ENCODE results near the gene PALLD. TPM values are rescaled to one million over a fixed set of nuclear protein-coding genes. Genes with fewer than 3 reads are reported as not detected.

PALLD gene
- total RNA-seq, 5 donors from 2014 or later (not counting 1 experiment from before 2014, with no cell fraction given): 0.56 to 1.9 (median 0.93) TPM

- no peak overlapping the region for H3K4me3 ChIP-seq (ENCODE audit: control insufficient read depth in 1 of 2, extremely low read depth in 1 of 2, low read length in 1 of 2)
- Mint-ChIP-seq H3K4me3 (no peak overlapping the region), H3K27ac (no peak overlapping the region), H3K36me3 (no peaks in the 10 kb centered on the region), H3K27me3 (peaks cover 39 to 45% of the 10 kb centered on the region in 2 donors), H3K4me1 (peaks cover 6 to 8% (median 7%) of the 10 kb centered on the region in 3 donors), H3K9me3 (no peaks in the 10 kb centered on the region)
- POLR2A ChIA-PET: no interaction called here
- H3K36me3 ChIP-seq (ENCODE audit: control insufficient read depth in 2 of 2, extremely low read depth in 1 of 2, insufficient read depth in 1 of 2, low read length in 1 of 2): no peaks in the 10 kb centered on the region
- DNase-seq (no peak), ATAC-seq (replicated peaks in 1 of 4) (no peak)
- CTCF ChIA-PET: interaction anchor here in 1 of 2 donors (0.6 kb wide), 1 partner anchor 52 kb away, joined by 3 read pairs; no protein-coding TSS in a partner anchor
- 45% methylated on average over 1 of the region's 3 CpGs for WGBS (ENCODE audit: insufficient coverage)
- H3K27ac ChIP-seq (ENCODE audit: low read length): no peak overlapping the region
- H3K9me3 ChIP-seq: no peaks in the 10 kb centered on the region
- H3K27me3 ChIP-seq (replicated peaks in 1 of 2; ENCODE audit: control insufficient read depth in 2 of 2, extremely low read depth in 1 of 2, insufficient read depth in 2 of 2, low read length in 1 of 2): peaks cover 15 to 16% of the 10 kb centered on the region in 2 experiments
- H3K4me1 ChIP-seq (ENCODE audit: control insufficient read depth in 1 of 2, extremely low read depth in 1 of 2, insufficient read depth in 2 of 2, low read length in 2 of 2): peaks cover 3 to 6% of the 10 kb centered on the region in 2 experiments
Observed at GRCh38 chr4:168636506-168637196, 139.8 kb downstream of the PALLD start.

DNA sequence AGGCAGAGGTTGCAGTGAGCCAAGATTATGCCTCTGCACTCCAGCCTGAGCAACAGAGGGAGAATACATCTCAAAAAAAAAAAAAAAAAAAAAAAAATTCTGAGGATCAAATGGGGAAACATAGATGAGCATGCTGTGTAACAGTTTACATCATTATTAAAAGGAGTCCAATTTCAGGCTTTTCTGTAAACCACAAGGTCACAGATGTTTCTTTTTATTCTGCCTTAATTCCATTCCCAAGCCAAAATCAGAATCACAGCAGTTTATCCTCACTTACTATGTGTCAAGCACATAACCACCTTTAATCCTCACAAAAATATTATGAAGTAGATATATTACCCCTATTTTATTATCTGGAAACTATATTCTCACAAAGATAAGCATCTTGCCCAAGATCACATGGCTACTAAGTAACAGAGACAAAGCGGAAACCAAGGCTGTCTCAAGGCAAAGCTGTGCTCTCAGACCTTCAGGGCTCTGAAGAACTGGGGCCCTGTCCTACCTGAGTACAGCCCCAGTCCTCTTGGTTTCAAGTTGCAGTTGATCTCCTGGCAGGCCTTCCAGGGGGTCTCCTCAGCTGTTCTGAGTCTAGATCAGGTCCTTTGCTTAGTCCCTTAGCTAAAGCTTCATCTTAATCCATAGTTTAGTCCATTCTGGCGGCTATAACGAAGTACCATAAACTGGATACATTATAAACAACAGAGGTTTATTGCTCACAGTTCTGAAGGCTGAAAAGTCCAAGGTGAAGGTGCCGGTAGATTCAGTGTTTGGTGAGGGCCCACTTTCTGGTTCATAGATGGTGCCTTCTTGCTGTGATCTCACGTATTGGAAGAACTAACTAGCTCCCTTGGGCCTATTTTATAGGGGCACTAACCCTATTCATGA lies 141.3 kb downstream of the PALLD start:
- no peak overlapping the region for H3K27ac Mint-ChIP-seq
- no peak for ATAC-seq (replicated peaks in 1 of 4)
- WGBS (ENCODE audit: insufficient coverage): 92% methylated on average over 1 of the region's 5 CpGs
- H3K9me3 Mint-ChIP-seq: no peaks in the 10 kb centered on the region
- DNase-seq: no peak
- peaks cover 31 to 39% of the 10 kb centered on the region in 2 donors for H3K27me3 Mint-ChIP-seq
- no peaks in the 10 kb centered on the region for H3K9me3 ChIP-seq
- no peak overlapping the region for H3K4me3 Mint-ChIP-seq
- peaks cover 9 to 11% of the 10 kb centered on the region in 2 experiments for H3K27me3 ChIP-seq (replicated peaks in 1 of 2; ENCODE audit: control insufficient read depth in 2 of 2, extremely low read depth in 1 of 2, insufficient read depth in 2 of 2, low read length in 1 of 2)
- ChIA-PET POLR2A (no interaction called here), CTCF (interaction anchor here in 1 of 2 donors (0.6 kb wide), 1 partner anchor 45 kb away, joined by 4 read pairs; no protein-coding TSS in a partner anchor)
- no peak overlapping the region for H3K4me3 ChIP-seq (ENCODE audit: control insufficient read depth in 1 of 2, extremely low read depth in 1 of 2, low read length in 1 of 2)
- no peaks in the 10 kb centered on the region for H3K4me1 Mint-ChIP-seq
- no peaks in the 10 kb centered on the region for H3K36me3 ChIP-seq (ENCODE audit: control insufficient read depth in 2 of 2, extremely low read depth in 1 of 2, insufficient read depth in 1 of 2, low read length in 1 of 2)
- H3K36me3 Mint-ChIP-seq: no peaks in the 10 kb centered on the region
- no peak overlapping the region for H3K27ac ChIP-seq (ENCODE audit: low read length)
- H3K4me1 ChIP-seq (ENCODE audit: control insufficient read depth in 1 of 2, extremely low read depth in 1 of 2, insufficient read depth in 2 of 2, low read length in 2 of 2): peaks cover 0 to 6% of the 10 kb centered on the region in 2 experiments

- H3K4me1 Mint-ChIP-seq: no peaks in the 10 kb centered on the region
- no peaks in the 10 kb centered on the region for H3K4me1 ChIP-seq (ENCODE audit: control insufficient read depth in 1 of 2, extremely low read depth in 1 of 2, insufficient read depth in 2 of 2, low read length in 2 of 2)
- DNase-seq (no peak), ATAC-seq (replicated peaks in 1 of 4) (no peak)
- no peak overlapping the region for H3K4me3 ChIP-seq (ENCODE audit: control insufficient read depth in 1 of 2, extremely low read depth in 1 of 2, low read length in 1 of 2)
- no peaks in the 10 kb centered on the region for H3K36me3 ChIP-seq (ENCODE audit: control insufficient read depth in 2 of 2, extremely low read depth in 1 of 2, insufficient read depth in 1 of 2, low read length in 1 of 2)
- no peak overlapping the region for H3K27ac Mint-ChIP-seq
- ChIA-PET POLR2A (no interaction called here), CTCF (no interaction called here)
- H3K36me3 Mint-ChIP-seq: no peaks in the 10 kb centered on the region
- no peak overlapping the region for H3K27ac ChIP-seq (ENCODE audit: low read length)
- no peaks in the 10 kb centered on the region for H3K9me3 ChIP-seq
- H3K9me3 Mint-ChIP-seq: no peaks in the 10 kb centered on the region
- H3K27me3 Mint-ChIP-seq: peaks cover 25 to 31% of the 10 kb centered on the region in 2 donors
- peaks cover 3 to 12% of the 10 kb centered on the region in 2 experiments for H3K27me3 ChIP-seq (replicated peaks in 1 of 2; ENCODE audit: control insufficient read depth in 2 of 2, extremely low read depth in 1 of 2, insufficient read depth in 2 of 2, low read length in 1 of 2)
- 92% methylated on average over 7 of the region's 8 CpGs for WGBS (ENCODE audit: insufficient coverage)
- no peak overlapping the region for H3K4me3 Mint-ChIP-seq
Observed at GRCh38 chr4:168639914-168640313, 143.1 kb downstream of the PALLD start.

DNA sequence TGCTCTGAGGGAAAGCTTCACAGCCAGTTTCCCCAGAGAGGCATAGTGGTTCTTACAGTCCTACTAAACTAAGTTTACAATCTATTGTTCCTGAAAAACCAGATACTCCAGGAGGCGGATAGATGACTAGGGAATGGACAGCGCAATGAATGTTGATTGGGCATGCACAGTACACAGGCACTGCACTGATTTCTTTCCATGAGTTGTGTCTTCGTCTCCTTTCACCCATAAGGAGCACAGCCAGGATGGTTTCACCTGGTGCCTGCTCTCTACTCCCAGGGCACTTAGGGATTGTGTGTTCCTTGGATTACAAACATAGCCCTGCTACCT lies 144.9 kb downstream of the PALLD start:
- no peak overlapping the region for H3K4me3 ChIP-seq (ENCODE audit: control insufficient read depth in 1 of 2, extremely low read depth in 1 of 2, low read length in 1 of 2)
- 92% methylated on average over 2 of the region's 3 CpGs for WGBS (ENCODE audit: insufficient coverage)
- H3K9me3 Mint-ChIP-seq: no peaks in the 10 kb centered on the region
- DNase-seq: no peak
- H3K9me3 ChIP-seq: no peaks in the 10 kb centered on the region
- peaks cover 16 to 24% of the 10 kb centered on the region in 2 donors for H3K27me3 Mint-ChIP-seq
- no peaks in the 10 kb centered on the region for H3K36me3 ChIP-seq (ENCODE audit: control insufficient read depth in 2 of 2, extremely low read depth in 1 of 2, insufficient read depth in 1 of 2, low read length in 1 of 2)
- ChIA-PET CTCF (no interaction called here), POLR2A (no interaction called here)
- no peak overlapping the region for H3K27ac ChIP-seq (ENCODE audit: low read length)
- H3K27ac Mint-ChIP-seq: no peak overlapping the region
- H3K36me3 Mint-ChIP-seq: no peaks in the 10 kb centered on the region
- H3K4me1 ChIP-seq (ENCODE audit: control insufficient read depth in 1 of 2, extremely low read depth in 1 of 2, insufficient read depth in 2 of 2, low read length in 2 of 2): no peaks in the 10 kb centered on the region
- no peak for ATAC-seq (replicated peaks in 1 of 4)
- H3K4me1 Mint-ChIP-seq: no peaks in the 10 kb centered on the region
- H3K4me3 Mint-ChIP-seq: no peak overlapping the region
- peaks cover 0 to 19% of the 10 kb centered on the region in 2 experiments for H3K27me3 ChIP-seq (replicated peaks in 1 of 2; ENCODE audit: control insufficient read depth in 2 of 2, extremely low read depth in 1 of 2, insufficient read depth in 2 of 2, low read length in 1 of 2)

GRCh38 chr4:168642591-168642990 lies 145.7 kb downstream of the PALLD start:
- DNase-seq: no peak
- H3K4me1 ChIP-seq (ENCODE audit: control insufficient read depth in 1 of 2, extremely low read depth in 1 of 2, insufficient read depth in 2 of 2, low read length in 2 of 2): no peaks in the 10 kb centered on the region
- H3K4me3 ChIP-seq (ENCODE audit: control insufficient read depth in 1 of 2, extremely low read depth in 1 of 2, low read length in 1 of 2): no peak overlapping the region
- no peak overlapping the region for H3K27ac Mint-ChIP-seq
- no peak for ATAC-seq (replicated peaks in 1 of 4)
- ChIA-PET CTCF (no interaction called here), POLR2A (no interaction called here)
- peaks cover 0 to 19% of the 10 kb centered on the region in 2 experiments for H3K27me3 ChIP-seq (replicated peaks in 1 of 2; ENCODE audit: control insufficient read depth in 2 of 2, extremely low read depth in 1 of 2, insufficient read depth in 2 of 2, low read length in 1 of 2)
- WGBS (ENCODE audit: insufficient coverage): 75% methylated on average over 4 of the region's 5 CpGs
- H3K27ac ChIP-seq (ENCODE audit: low read length): no peak overlapping the region
- H3K36me3 ChIP-seq (ENCODE audit: control insufficient read depth in 2 of 2, extremely low read depth in 1 of 2, insufficient read depth in 1 of 2, low read length in 1 of 2): no peaks in the 10 kb centered on the region
- no peak overlapping the region for H3K4me3 Mint-ChIP-seq
- no peaks in the 10 kb centered on the region for H3K36me3 Mint-ChIP-seq
- H3K4me1 Mint-ChIP-seq: no peaks in the 10 kb centered on the region
- peaks cover 14 to 24% of the 10 kb centered on the region in 2 donors for H3K27me3 Mint-ChIP-seq
- H3K9me3 Mint-ChIP-seq: no peaks in the 10 kb centered on the region
- no peaks in the 10 kb centered on the region for H3K9me3 ChIP-seq

DNA sequence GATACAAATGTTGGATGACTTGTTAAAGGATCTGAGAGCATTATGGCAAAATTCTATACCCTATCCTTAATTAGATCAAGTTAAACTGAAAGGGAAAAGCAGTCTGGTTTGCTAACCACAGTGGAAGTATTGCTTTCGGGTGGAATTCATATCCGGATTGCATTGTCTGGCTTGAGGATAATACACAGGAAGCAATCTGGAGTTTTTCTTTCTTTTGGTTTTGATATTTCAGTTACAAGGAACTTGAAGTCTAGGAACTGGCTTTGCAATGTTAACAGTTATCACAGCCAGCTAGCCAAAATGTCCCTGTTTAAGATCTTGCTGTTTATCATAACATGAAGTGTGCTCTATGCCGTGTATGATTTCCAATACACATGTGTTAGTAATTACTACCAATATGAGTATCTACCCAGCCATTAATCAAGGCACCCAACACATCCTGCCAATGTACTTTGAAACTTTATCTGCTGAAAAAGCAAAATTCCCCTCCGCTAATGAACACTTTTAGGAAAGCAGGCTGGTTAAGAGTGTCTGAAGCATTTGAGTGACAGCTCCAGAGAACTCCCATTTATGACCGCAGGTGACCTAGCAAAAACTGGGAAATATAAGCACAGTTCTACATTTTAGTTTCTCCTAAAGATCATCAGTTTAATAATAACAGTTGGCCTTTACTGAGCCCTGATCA lies 146.4 kb downstream of the PALLD start:
- no peaks in the 10 kb centered on the region for H3K9me3 Mint-ChIP-seq
- no peaks in the 10 kb centered on the region for H3K4me1 Mint-ChIP-seq
- 63% methylated on average over 3 of the region's 5 CpGs for WGBS (ENCODE audit: insufficient coverage)
- DNase-seq (no peak), ATAC-seq (replicated peaks in 1 of 4) (no peak)
- Histone ChIP-seq H3K4me3 (ENCODE audit: control insufficient read depth in 1 of 2, extremely low read depth in 1 of 2, low read length in 1 of 2) (no peak overlapping the region), H3K4me1 (ENCODE audit: control insufficient read depth in 1 of 2, extremely low read depth in 1 of 2, insufficient read depth in 2 of 2, low read length in 2 of 2) (no peaks in the 10 kb centered on the region), H3K9me3 (no peaks in the 10 kb centered on the region), H3K27me3 (replicated peaks in 1 of 2; ENCODE audit: control insufficient read depth in 2 of 2, extremely low read depth in 1 of 2, insufficient read depth in 2 of 2, low read length in 1 of 2) (peaks cover 0 to 19% of the 10 kb centered on the region in 2 experiments), H3K27ac (ENCODE audit: low read length) (no peak overlapping the region), H3K36me3 (ENCODE audit: control insufficient read depth in 2 of 2, extremely low read depth in 1 of 2, insufficient read depth in 1 of 2, low read length in 1 of 2) (no peaks in the 10 kb centered on the region)
- POLR2A ChIA-PET: no interaction called here
- peaks cover 17 to 24% of the 10 kb centered on the region in 2 donors for H3K27me3 Mint-ChIP-seq
- H3K27ac Mint-ChIP-seq: no peak overlapping the region
- CTCF ChIA-PET: no interaction called here
- H3K36me3 Mint-ChIP-seq: no peaks in the 10 kb centered on the region
- H3K4me3 Mint-ChIP-seq: no peak overlapping the region
